ENCODE results near the gene SPI1.
"Not testable (repeated sequence)": the region's sequence is repeated elsewhere in the genome, so short reads cannot be mapped to it uniquely, and the experiment has no call there.

SPI1 gene

GRCh38 chr11:47317064-47317828 lies 61.1 kb downstream of the SPI1 start:
- no peak for DNase-seq

GRCh38 chr11:47316501-47316900 lies 61.8 kb downstream of the SPI1 start:
- DNase-seq: not testable (repeated sequence)

GRCh38 chr11:47314992-47315391 lies 63.4 kb downstream of the SPI1 start:
- no peak for DNase-seq

DNA sequence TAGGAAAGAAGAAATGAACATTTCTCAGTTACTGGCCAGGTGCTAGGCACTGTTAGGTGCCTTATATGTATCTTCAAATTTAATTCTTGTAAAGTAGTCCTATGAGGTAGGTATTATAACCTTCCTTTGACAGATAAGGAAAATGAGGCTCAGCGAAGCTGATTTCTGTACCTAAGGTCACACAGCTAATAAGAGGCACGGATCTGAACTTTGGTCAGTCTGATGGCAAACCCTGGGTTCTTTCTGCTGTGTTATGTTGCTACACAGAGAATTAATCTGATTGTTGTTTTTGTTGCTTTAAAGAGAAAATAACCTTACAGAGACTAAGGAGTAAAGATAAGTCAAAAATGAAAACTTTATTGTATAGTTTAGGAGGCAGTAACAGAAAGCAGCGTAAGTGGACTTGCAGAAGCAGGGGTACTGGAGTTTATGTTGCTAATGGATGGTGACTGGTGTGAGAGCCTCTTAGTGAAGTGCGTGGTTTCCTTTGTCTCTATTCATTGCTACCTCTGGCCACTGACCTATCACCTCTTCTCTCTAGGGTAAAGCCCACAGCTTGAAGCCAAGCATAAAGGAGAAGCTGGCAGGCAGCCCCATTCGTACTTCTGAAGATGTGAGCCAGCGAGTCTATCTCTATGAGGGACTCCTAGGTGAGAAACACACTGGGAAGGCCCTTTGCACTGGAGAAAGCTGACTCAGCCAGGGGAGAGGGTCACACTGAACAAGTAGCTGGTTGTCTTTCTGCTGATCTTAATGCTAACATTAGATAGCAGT lies 70.1 kb downstream of the SPI1 start:
- no peak for DNase-seq

DNA sequence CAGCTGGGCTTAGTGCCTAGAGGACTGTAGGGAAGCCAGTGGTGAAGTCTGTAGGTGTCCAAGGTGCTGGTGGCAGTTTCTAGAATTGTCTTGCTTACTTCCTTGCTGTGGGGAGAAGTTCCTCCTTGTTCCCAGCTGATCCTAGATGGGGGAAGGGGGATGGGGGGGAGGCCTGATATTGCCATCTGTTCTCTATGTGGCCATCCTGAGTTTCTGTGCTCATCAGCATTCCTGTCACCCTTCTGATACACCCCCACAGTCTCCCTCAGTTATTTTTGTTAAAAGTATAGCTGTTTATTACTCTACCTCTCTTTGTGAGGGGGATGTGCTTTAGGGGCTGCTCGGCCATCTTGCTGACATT lies 71.9 kb downstream of the SPI1 start:
- no peak for DNase-seq

- DNase-seq: peak; percentile 31
Observed at GRCh38 chr11:47305734-47306483, 72.4 kb downstream of the SPI1 start.

Measured in NCI-H69 (cell line).